Brain pericyte (primary cell): ENCODE measurements around the gene PHF1.

Source experiments
- DNase-seq: peaks from one replicate; pipeline ENCODE4 v3.0.0-alpha.2; 2012; ENCODE audit warnings: low read depth, low spot score

Gene PHF1

DNA sequence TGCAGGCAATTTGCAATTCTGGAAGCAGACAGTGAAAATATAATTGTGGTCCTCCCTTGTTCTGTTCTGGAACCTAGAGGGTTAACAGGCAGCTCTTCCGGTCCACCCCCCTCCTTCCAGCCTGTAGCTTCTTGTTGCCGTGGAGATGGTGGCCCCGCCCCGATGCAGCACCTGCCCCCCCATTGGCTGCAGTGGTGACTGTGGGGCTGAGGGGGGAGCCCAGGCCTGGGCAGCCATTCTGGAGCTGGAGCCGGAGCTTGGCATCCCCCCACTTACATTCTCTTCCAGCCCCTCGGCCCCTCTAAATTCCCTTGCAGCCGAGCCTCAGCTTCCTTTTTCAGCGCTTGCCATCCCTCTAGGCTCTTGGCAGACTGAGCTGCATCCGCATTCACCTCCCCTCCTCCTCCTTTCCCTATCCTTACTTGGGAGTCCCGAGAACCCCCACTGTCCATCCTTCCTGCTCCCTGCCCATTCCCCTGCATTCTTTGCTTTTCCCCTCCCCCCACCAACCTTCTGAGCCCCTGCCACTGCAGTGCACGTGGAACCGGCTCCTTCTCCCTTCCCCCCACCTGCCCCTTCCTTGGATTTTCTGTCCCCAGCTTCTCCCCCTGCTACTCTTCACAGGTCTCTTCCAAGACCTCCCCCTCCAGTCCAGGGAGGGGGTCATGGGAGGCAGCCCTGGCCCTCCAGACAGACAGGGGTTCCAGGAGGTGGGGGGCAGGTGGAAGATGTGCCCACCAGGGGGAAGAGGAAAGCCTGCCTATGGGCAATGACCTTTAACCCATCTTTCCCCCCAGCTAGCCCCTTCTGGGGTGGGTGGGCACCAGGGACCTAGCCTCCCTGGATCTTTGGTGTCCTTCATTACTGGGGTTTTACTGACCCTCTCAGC lies 20.4 kb downstream of the PHF1 start:
- no peak for DNase-seq

- no peak for DNase-seq
These were observed 21.2 kb downstream of the PHF1 start for GRCh38 chr6:33431880-33432541.

- no peak for DNase-seq
These were observed 21.7 kb downstream of the PHF1 start for GRCh38 chr6:33432546-33432945.

- no peak for DNase-seq
These were observed 22.3 kb downstream of the PHF1 start for GRCh38 chr6:33433001-33433543.

DNA sequence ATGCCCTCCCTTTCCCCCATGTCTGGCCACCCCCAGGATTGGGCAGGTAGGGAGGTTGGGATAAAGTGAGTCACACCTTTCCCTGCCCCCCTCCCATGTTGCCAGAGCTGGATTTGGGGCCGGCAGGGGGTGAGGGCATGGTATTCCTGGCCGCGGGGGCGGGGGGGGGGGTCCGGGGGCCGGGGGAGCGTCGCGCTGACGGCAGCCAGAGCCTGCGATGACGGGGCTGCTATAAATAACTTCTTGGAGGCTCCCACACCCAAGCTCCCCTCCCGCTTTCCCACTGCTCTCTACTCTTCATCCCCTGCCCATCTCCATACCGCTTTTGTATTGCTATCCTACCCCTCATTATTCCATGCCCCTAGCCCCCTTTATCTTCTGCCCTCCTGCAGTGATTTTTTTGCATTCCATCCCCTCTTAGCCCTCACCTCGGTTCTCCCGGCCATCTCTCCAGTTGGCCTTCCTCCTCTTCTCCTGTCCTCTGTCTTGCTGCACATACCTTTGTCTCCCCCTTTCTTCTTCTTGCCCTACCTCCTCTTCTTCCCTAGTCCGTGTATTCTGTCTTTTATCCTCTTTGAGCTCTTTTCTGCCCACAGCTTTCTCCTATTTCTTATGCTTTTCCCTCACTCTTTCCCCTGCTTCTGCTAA lies 22.9 kb downstream of the PHF1 start:
- no peak for DNase-seq

DNA sequence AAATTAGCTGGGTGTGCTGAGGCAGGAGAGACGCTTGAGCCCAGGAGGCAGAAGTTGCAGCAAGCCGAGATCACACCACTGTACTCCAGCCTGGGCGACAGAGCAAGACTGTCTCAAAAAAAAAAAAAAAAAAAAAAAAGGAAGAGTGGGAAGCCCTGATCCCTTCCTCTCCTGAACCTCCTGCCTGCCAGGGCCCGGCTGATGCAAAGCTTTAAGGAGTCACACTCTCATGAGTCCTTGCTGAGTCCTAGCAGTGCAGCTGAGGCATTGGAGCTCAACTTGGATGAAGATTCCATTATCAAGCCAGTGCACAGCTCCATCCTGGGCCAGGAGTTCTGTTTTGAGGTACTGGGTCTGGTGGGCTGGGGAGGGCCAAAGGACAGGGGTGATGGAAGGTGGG lies 24.1 kb downstream of the PHF1 start:
- DNase-seq = no peak

DNA sequence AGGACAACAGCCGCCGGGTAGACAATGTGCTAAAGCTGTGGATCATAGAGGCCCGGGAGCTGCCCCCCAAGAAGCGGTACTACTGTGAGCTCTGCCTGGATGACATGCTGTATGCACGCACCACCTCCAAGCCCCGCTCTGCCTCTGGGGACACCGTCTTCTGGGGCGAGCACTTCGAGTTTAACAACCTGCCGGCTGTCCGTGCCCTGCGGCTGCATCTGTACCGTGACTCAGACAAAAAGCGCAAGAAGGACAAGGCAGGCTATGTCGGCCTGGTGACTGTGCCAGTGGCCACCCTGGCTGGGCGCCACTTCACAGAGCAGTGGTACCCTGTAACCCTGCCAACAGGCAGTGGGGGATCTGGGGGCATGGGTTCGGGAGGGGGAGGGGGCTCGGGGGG lies 26.9 kb downstream of the PHF1 start:
- no peak for DNase-seq

DNA sequence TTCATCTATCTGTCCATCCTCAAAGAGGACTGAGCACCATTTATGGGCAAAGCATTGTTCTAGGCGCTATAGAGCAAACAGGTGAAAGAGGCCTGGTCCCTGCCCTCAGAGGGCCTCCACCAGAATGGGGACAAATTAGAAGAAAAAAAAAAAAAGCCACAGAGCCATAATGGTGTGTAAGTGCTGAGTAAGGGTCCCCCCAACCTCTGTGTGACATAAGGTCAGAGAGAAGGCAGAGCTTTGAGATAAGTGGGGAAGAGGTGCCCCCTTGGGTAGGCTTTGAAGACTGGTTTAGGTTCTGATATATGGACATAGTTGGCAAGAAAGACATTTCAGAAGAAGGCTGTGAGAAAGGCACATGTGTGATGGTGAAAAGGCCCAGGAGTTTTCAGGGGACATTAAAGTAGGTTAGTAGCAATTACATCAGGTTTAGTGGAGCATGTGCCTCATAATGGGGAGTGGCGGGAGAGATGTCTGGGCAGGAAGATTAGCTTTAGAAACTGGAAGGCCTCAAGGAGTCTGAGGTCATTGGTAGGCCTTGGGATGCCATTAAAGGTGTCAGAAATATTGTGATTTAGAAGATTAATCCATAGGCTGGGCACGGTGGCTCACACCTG lies 28.3 kb downstream of the PHF1 start:
- DNase-seq = no peak

GRCh38 chr6:33439956-33440648 lies 29.3 kb downstream of the PHF1 start:
- no peak for DNase-seq

GRCh38 chr6:33440649-33441309 lies 30.0 kb downstream of the PHF1 start:
- no peak for DNase-seq

GRCh38 chr6:33441457-33441856 lies 30.6 kb downstream of the PHF1 start:
- no peak for DNase-seq

- DNase-seq = no peak
These were observed 31.5 kb downstream of the PHF1 start for GRCh38 chr6:33442283-33442682.

DNA sequence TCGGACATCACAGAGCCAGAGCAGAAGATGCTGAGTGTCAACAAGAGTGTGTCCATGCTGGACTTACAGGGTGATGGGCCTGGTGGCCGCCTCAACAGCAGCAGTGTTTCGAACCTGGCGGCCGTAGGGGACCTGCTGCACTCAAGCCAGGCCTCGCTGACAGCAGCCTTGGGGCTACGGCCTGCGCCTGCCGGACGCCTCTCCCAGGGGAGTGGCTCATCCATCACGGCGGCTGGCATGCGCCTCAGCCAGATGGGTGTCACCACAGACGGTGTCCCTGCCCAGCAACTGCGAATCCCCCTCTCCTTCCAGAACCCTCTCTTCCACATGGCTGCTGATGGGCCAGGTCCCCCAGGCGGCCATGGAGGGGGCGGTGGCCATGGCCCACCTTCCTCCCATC lies 32.2 kb downstream of the PHF1 start:
- no peak for DNase-seq

DNA sequence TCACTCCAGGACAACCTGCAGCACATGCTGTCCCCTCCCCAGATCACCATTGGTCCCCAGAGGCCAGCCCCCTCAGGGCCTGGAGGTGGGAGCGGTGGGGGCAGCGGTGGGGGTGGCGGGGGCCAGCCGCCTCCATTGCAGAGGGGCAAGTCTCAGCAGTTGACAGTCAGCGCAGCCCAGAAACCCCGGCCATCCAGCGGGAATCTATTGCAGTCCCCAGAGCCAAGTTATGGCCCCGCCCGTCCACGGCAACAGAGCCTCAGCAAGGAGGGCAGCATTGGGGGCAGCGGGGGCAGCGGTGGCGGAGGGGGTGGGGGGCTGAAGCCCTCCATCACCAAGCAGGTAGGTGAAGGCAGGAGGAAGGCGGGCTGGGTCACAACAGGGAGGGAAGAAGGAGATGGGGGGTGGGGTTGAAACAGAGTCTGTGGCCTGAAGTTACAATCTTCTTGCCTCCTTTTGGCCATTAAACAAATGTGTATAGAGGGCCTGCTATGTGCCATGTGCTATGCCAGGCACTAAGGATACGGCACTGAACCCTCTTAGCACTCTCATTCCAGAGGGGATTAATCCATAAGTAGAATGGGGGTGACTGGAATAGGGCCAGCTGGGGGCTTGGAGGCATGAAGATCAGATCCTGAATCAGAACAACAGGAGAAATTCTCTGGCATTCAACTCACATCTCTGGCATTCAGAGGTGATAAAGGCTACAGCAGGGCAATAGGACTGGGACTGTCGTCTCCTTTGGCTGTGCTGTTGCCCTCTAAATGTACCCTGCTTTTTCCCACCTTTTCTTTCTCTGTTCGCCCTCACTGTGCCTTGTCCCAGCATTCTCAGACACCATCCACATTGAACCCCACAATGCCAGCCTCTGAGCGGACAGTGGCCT lies 33.0 kb downstream of the PHF1 start:
- no peak for DNase-seq

GRCh38 chr6:33445119-33445603 lies 34.3 kb downstream of the PHF1 start:
- DNase-seq = no peak

DNA sequence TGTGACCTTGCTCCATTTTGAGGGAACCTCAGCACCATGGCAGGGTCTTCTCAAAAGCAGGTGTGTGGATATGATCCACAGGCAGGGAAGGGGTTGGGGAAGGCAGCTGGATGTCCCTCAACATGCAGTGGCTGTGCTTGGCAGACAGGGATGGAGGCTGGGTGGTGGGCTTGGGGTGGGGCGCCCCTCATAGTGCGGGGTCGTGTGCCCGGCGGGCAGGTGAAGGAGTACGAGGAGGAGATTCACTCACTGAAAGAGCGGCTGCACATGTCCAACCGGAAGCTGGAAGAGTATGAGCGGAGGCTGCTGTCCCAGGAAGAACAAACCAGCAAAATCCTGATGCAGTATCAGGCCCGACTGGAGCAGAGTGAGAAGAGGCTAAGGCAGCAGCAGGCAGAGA lies 35.5 kb downstream of the PHF1 start:
- no peak for DNase-seq

DNA sequence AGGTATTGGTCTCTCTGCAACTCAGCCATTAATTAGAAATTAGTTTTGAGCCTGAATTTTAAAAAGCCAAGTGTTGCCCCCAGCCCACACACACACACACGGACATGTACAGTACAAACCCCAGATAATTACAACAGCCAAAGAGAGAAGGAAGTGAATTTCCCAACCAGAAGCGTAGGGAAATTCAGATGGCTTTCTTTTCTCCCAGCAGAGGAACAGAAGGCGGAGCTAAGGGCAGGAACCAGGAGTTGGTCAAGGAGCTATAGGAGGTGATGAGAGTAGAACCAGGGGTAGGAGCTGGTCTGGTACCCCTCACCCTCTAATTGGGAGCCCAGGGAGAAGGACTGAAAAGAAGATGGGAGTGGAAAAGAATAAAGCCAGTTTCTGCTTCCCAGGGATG lies 39.6 kb downstream of the PHF1 start:
- no peak for DNase-seq

- no peak for DNase-seq
These were observed 40.8 kb downstream of the PHF1 start for GRCh38 chr6:33451606-33452005.

- DNase-seq = no peak
These were observed 41.7 kb downstream of the PHF1 start for GRCh38 chr6:33452496-33452895.
